Panc1 (cell line): ENCODE data around the gene PCBD1. TPM values are rescaled to one million over a fixed set of nuclear protein-coding genes. Genes with fewer than 3 reads are reported as not detected.

Experiments used
- ATAC-seq: fragments of 200-7000 bp; cut with Tn5 transposase; 2 replicates; pipeline ENCODE4 v1.9.1; 2020; ENCODE audit warnings: mild to moderate bottlenecking, moderate library complexity
- BruUV-seq: library from RNA; stranded (reverse); fragments of 400-500 nt; replicated peaks from 2 replicates; lab custom pipeline; 2021; lab: Mats Ljungman, UMichigan
- CTCF ChIA-PET: fragments of 300-600 bp; sonication (Branson Sonifier 250); formaldehyde crosslinking; loops from one replicate; lab custom pipeline; 2022; ENCODE audit warnings: antibody characterized with exemption; lab: Charles Lee
- POLR2A ChIA-PET: fragments of 300-600 bp; sonication (Branson Sonifier 250); formaldehyde crosslinking; loops from one replicate; lab custom pipeline; 2022; ENCODE audit warnings: antibody characterized with exemption; lab: Charles Lee
- DNase-seq: peaks from one replicate; pipeline ENCODE4 v3.0.0-alpha.2; 2010; ENCODE audit warnings: low read depth, low spot score
- H3K27ac ChIP-seq: 2 replicates; pipeline ENCODE4 v1.5.1; 2011; ENCODE audit warnings: mild to moderate bottlenecking, low read length, inconsistent platforms
- H3K27me3 ChIP-seq: fragments of 200-500 bp; sonication (Bioruptor generic); 2 replicates; pipeline ENCODE4 v1.6.0; 2014; ENCODE audit warnings: low read length, inconsistent platforms; ENCODE audit not compliant: control insufficient read depth, insufficient read depth
- H3K36me3 ChIP-seq: fragments of 200-500 bp; sonication (Bioruptor generic); 2 replicates; pipeline ENCODE4 v1.5.1; 2014; ENCODE audit warnings: inconsistent platforms, mild to moderate bottlenecking, low read length, moderate library complexity; ENCODE audit not compliant: control insufficient read depth, insufficient read depth
- H3K4me1 ChIP-seq: 2 replicates; pipeline ENCODE4 v1.5.1; 2011; ENCODE audit warnings: inconsistent platforms, mild to moderate bottlenecking, low read length, moderate library complexity; ENCODE audit not compliant: control insufficient read depth, insufficient read depth
- H3K4me3 ChIP-seq, 2 experiments: 2 replicates each; pipeline ENCODE4 v1.5.1; 2011 to 2012; ENCODE audit warnings: low read depth in 2 of 2, low read length in 2 of 2, mild to moderate bottlenecking in 2 of 2, inconsistent platforms in 1 of 2, moderate library complexity in 1 of 2
- H3K9me3 ChIP-seq: fragments of 200-500 bp; sonication (Bioruptor generic); 2 replicates; pipeline ENCODE4 v1.5.1; 2014; ENCODE audit warnings: low read depth, mild to moderate bottlenecking, inconsistent platforms, low read length, moderate library complexity; ENCODE audit not compliant: control insufficient read depth, insufficient read depth
- CTCF ChIP-seq: fragments of 450-650 bp; IDR thresholded peaks from 2 replicates; pipeline ENCODE4 v1.5.1; 2017; ENCODE audit warnings: mild to moderate bottlenecking
- POLR2AphosphoS5 ChIP-seq: IDR thresholded peaks from 2 replicates; pipeline ENCODE4 v1.6.1; 2012; ENCODE audit warnings: mild to moderate bottlenecking, low read depth, low read length, moderate library complexity
- REST ChIP-seq, 2 experiments: IDR thresholded peaks; 2 replicates each; pipeline ENCODE4 v1.6.1; 2011 to 2012; ENCODE audit warnings: low read depth in 2 of 2, control low read depth in 1 of 2, low read length in 1 of 2, mild to moderate bottlenecking in 1 of 2, moderate library complexity in 1 of 2; ENCODE audit not compliant: insufficient read depth in 1 of 2
- SIN3A ChIP-seq: IDR thresholded peaks from 2 replicates; pipeline ENCODE4 v1.6.1; 2012; ENCODE audit warnings: low read depth, mild to moderate bottlenecking, low read length, moderate library complexity, borderline replicate concordance; ENCODE audit not compliant: insufficient read depth
- TCF7L2 ChIP-seq: IDR thresholded peaks from 2 replicates; pipeline ENCODE4 v1.6.1; 2011; ENCODE audit warnings: mild to moderate bottlenecking, low read depth, low read length, inconsistent platforms
- in situ Hi-C: cut with HindIII; loops from 2 replicates; pipeline ENCODE4 v1.10.0; 2016; ENCODE audit warnings: low sequenced_read_pairs, low pct_unique_long_range_greater_than_20kb
- intact Hi-C: fragments of 100-400 bp; cut with micrococcal nuclease; formaldehyde crosslinking; loops from one replicate; pipeline ENCODE4 v1.10.0; 2022; ENCODE audit not compliant: unreplicated experiment
- total RNA-seq: library from RNA; stranded (reverse); gene quantifications from one replicate; pipeline ENCODE4 v1.2.1, GENCODE V29; 2021; ENCODE audit not compliant: unreplicated experiment

Gene PCBD1
- total RNA-seq, 1 experiment from 2014 or later = 122 TPM

GRCh38 chr10:70928140-70928539 lies 39.8 kb upstream of the PCBD1 start:
- intact Hi-C loops (no loop called here), in situ Hi-C loops (no loop called here)
- ATAC-seq (no peak), DNase-seq (no peak)
- Histone ChIP-seq H3K27me3 (peaks cover 2% of the 10 kb centered on the region; the same call in 1 of the 2 replicates), H3K4me3 (no peak overlapping the region), H3K27ac (no peak overlapping the region), H3K36me3 (no peaks in the 10 kb centered on the region), H3K4me1 (no peaks in the 10 kb centered on the region), H3K9me3 (no peaks in the 10 kb centered on the region)
- TF ChIP-seq POLR2AphosphoS5 = no peak
- TF ChIP-seq CTCF = no peak
- no peak for TF ChIP-seq SIN3A
- no peak for TF ChIP-seq TCF7L2
- TF ChIP-seq REST (IDR thresholded peaks at IDR 0.05; ENCODE audit: insufficient read depth in 1 of 2, low read depth in 2 of 2, low read length in 1 of 2) = no peak
- BruUV-seq = no TSS peak
- ChIA-PET CTCF (no interaction called here), POLR2A (interaction anchor here (0.6 kb wide), 1 partner anchor 789 kb away, joined by 10 read pairs; no protein-coding TSS in a partner anchor)

GRCh38 chr10:70927189-70927943 lies 39.0 kb upstream of the PCBD1 start:
- Histone ChIP-seq H3K36me3 (no peaks in the 10 kb centered on the region), H3K4me3 (no peak overlapping the region), H3K27ac (no peak overlapping the region), H3K4me1 (no peaks in the 10 kb centered on the region), H3K9me3 (no peaks in the 10 kb centered on the region), H3K27me3 (peaks cover 5% of the 10 kb centered on the region)
- ATAC-seq (no peak), DNase-seq (no peak)
- intact Hi-C loops = no loop called here
- BruUV-seq = no TSS peak
- CTCF ChIA-PET = interaction anchor here (1.0 kb wide), 1 partner anchor 281 kb away, joined by 5 read pairs; no protein-coding TSS in a partner anchor
- in situ Hi-C loops = no loop called here
- POLR2A ChIA-PET = no interaction called here
- TF ChIP-seq REST (IDR thresholded peaks at IDR 0.05; ENCODE audit: insufficient read depth in 1 of 2, low read depth in 2 of 2, low read length in 1 of 2) = no peak
- TF ChIP-seq CTCF = no peak
- TF ChIP-seq SIN3A = no peak
- TF ChIP-seq TCF7L2 = no peak
- no peak for TF ChIP-seq POLR2AphosphoS5
